K562 (cell line): Measurements from ENCODE around the gene MINK1. TPM values are rescaled to one million over a fixed set of nuclear protein-coding genes. Genes with fewer than 3 reads are reported as not detected.
"Not testable (repeated sequence)": the region's sequence is repeated elsewhere in the genome, so short reads cannot be mapped to it uniquely, and the experiment has no call there.

Experiments used
- ATAC-seq: fragments of 200-7000 bp; cut with Tn5 transposase; 3 replicates; pipeline ENCODE4 v1.9.1; 2020; ENCODE audit warnings: moderate library complexity
- BruUV-seq: library from RNA; stranded (reverse); fragments of 400-500 nt; replicated peaks from 2 replicates; lab custom pipeline; 2021; lab: Mats Ljungman, UMichigan
- CTCF ChIA-PET: fragments of 300-600 bp; formaldehyde crosslinking; extraction: SDS; loops from one replicate; lab custom pipeline; 2021; ENCODE audit warnings: low intra/inter-chr PET ratio; lab: Yijun Ruan, JAX
- POLR2A ChIA-PET: fragments of 300-600, 350-650 bp; sonication (Branson Sonifier 250); formaldehyde crosslinking; extraction: SDS; loops from one replicate; lab custom pipeline; 2021; ENCODE audit warnings: antibody characterized with exemption, inconsistent platforms; lab: Yijun Ruan, JAX
- DNase-seq, 4 experiments: peaks; one replicate each; pipeline versions ENCODE4 v3.0.0 to v3.0.0-alpha.2; 2011 to 2018; ENCODE audit warnings: low spot score in 3 of 4, mixed read lengths in 3 of 4; ENCODE audit errors: extremely low read depth in 1 of 4
- FAIRE-seq: peaks from 2 replicates; lab custom pipeline; 2011; peaks lifted over from hg19 to GRCh38; lab: Jason Lieb, UNC
- H2AFZ ChIP-seq: 2 replicates; pipeline ENCODE4 v1.6.0; 2011; ENCODE audit warnings: low read depth, low read length, control low read depth, inconsistent platforms
- H3K27ac ChIP-seq: fragments of 200-600 bp; 3 replicates; pipeline ENCODE4 v1.8.0; 2011; ENCODE audit warnings: low read depth, mild to moderate bottlenecking, control low read depth, inconsistent platforms, low read length, moderate library complexity, mixed read lengths; ENCODE audit errors: extremely low read depth
- H3K27me3 ChIP-seq, 2 experiments: fragments of 300-600 bp in 1 of 2; 2 replicates in 1 of 2; 3 replicates in 1 of 2; pipeline versions ENCODE4 v1.6.0 to v1.8.0; 2011; ENCODE audit warnings: inconsistent platforms in 2 of 2, low read length in 2 of 2, mild to moderate bottlenecking in 1 of 2, mixed read lengths in 1 of 2, moderate library complexity in 1 of 2; ENCODE audit not compliant: control insufficient read depth in 2 of 2, insufficient read depth in 2 of 2
- H3K36me3 ChIP-seq: fragments of 300-600 bp; 3 replicates; pipeline ENCODE4 v1.8.0; 2011; ENCODE audit warnings: mild to moderate bottlenecking, low read length, inconsistent platforms; ENCODE audit not compliant: control insufficient read depth, insufficient read depth
- H3K4me1 ChIP-seq, 2 experiments: fragments of 200-600 bp in 1 of 2; replicated peaks in 1 of 2; 2 replicates in 1 of 2; 3 replicates in 1 of 2; pipeline versions ENCODE4 v1.5.1 to v1.8.0; 2011; ENCODE audit warnings: inconsistent platforms in 2 of 2, low read length in 2 of 2, mild to moderate bottlenecking in 1 of 2, mixed read lengths in 1 of 2, moderate library complexity in 1 of 2; ENCODE audit not compliant: control insufficient read depth in 2 of 2, insufficient read depth in 2 of 2
- H3K4me2 ChIP-seq: 2 replicates; pipeline ENCODE4 v1.6.1; 2011; ENCODE audit warnings: low read length, control low read depth, inconsistent platforms, mixed read lengths; ENCODE audit not compliant: insufficient read depth
- H3K4me3 ChIP-seq: fragments of 200-600 bp; sonication (generic), shearing (Covaris generic); 2 replicates; pipeline ENCODE4 v1.5.1; 2016; ENCODE audit warnings: control low read depth, inconsistent platforms
- H3K79me2 ChIP-seq: fragments of 200-600 bp; 3 replicates; pipeline ENCODE4 v1.8.0; 2011; ENCODE audit warnings: low read length, inconsistent platforms; ENCODE audit not compliant: control insufficient read depth, insufficient read depth
- H3K9ac ChIP-seq, 2 experiments: 2 replicates each; pipeline versions ENCODE4 v1.6.0 to v1.6.1; 2011; ENCODE audit warnings: low read depth in 2 of 2, low read length in 2 of 2, control low read depth in 1 of 2, inconsistent platforms in 1 of 2, mild to moderate bottlenecking in 1 of 2, mixed read lengths in 1 of 2; ENCODE audit not compliant: insufficient read depth in 1 of 2
- H3K9me1 ChIP-seq: one replicate; pipeline ENCODE4 v1.6.0; 2011; ENCODE audit warnings: inconsistent platforms, mild to moderate bottlenecking, low read length, moderate library complexity; ENCODE audit not compliant: control insufficient read depth, insufficient read depth
- H3K9me3 ChIP-seq: replicated peaks from 2 replicates; pipeline ENCODE4 v1.5.1; 2011; ENCODE audit warnings: low read depth, low read length, inconsistent platforms; ENCODE audit not compliant: control insufficient read depth, insufficient read depth
- H4K20me1 ChIP-seq: replicated peaks from 2 replicates; pipeline ENCODE4 v1.6.1; 2011; ENCODE audit warnings: low read length, inconsistent platforms, mixed read lengths; ENCODE audit not compliant: control insufficient read depth, insufficient read depth
- EWSR1 ChIP-seq: fragments of 450-650 bp; IDR thresholded peaks from 2 replicates; pipeline ENCODE4 v1.6.1; 2018; ENCODE audit warnings: borderline replicate concordance, mild to moderate bottlenecking, low read depth, moderate library complexity; ENCODE audit not compliant: partially characterized antibody
- FOXJ3 ChIP-seq: sonication (generic); formaldehyde crosslinking; IDR thresholded peaks from 2 replicates; pipeline ENCODE4 v1.4.0; 2020; ENCODE audit warnings: mild to moderate bottlenecking, missing genetic modification reagents
- NFIC ChIP-seq: fragments of 450-650 bp; IDR thresholded peaks from 2 replicates; pipeline ENCODE4 v1.6.1; 2017; ENCODE audit warnings: mild to moderate bottlenecking, inconsistent platforms
- PPARD ChIP-seq: fragments of 250-450 bp; sonication (Bioruptor Pico); IDR thresholded peaks from 2 replicates; pipeline ENCODE4 v1.8.0; 2022; ENCODE audit warnings: inconsistent platforms, mild to moderate bottlenecking, moderate library complexity
- WGBS: fragments of 100-300 bp; shearing (Covaris generic); methylation state at CpG from one replicate; pipeline ENCODE4 v1.1.6; 2016; ENCODE audit warnings: low coverage, mixed read lengths; ENCODE audit not compliant: insufficient coverage; ENCODE audit errors: missing lambda C conversion rate; 5-methylcytosine and 5-hydroxymethylcytosine counted together
- in situ Hi-C: fragments of 300-500 bp; cut with MboI; formaldehyde crosslinking; loops from 4 replicates; pipeline ENCODE4 v1.15.0; 2018; ENCODE audit warnings: inconsistent platforms, mixed read lengths
- intact Hi-C: fragments of 100-400 bp; cut with micrococcal nuclease; formaldehyde crosslinking; loops from 2 replicates; pipeline ENCODE4 v1.14.2; 2022
- polyA plus RNA-seq, 8 experiments: library from polyadenylated mRNA; depleted of rRNA in 4 of 8; stranded (reverse) in 5 of 8; unstranded in 3 of 8; fragments of >200 nt; fragmentation: Nextera tagmentation in 2 of 8; fragmentation: Illumina TruSeq in 1 of 8; extraction: Ambion mirVana in 2 of 8; extraction: Trizol in 1 of 8; gene quantifications; 2 replicates each; pipeline versions ENCODE4 v1.2.1 to v1.2.3, GENCODE V29; 2011 to 2014; ENCODE audit warnings: inconsistent platforms in 1 of 8, missing spikeins in 1 of 8
- total RNA-seq, 7 experiments: library from RNA; depleted of rRNA in 6 of 7; stranded (reverse); fragments of >200 nt in 6 of 7; fragmentation: Illumina TruSeq in 2 of 7; extraction: Trizol in 2 of 7; gene quantifications; 2 replicates each; pipeline versions ENCODE4 v1.2.1 to v1.2.3, GENCODE V29; 2011 to 2021; ENCODE audit warnings: low replicate concordance in 1 of 7

The MINK1 gene
- total and polyA plus RNA-seq, 9 of the 15 experiments (the other 6 are each of a cell fraction or from before 2014, with no cell fraction given) = 0.11 to 54.2 (median 14.9) TPM

GRCh38 chr17:4863321-4863720 is 30.2 kb downstream of the MINK1 start:
- Histone ChIP-seq H2AFZ (no peak overlapping the region), H3K4me1 (no peaks in the 10 kb centered on the region; a peak in 1 of 5 replicates), H4K20me1 (no peaks in the 10 kb centered on the region), H3K27me3 (no peaks in the 10 kb centered on the region), H3K79me2 (peaks cover 8% of the 10 kb centered on the region; the same call in 1 of the 3 replicates), H3K27ac (no peak overlapping the region), H3K9me1 (no peaks in the 10 kb centered on the region), H3K9ac (no peak overlapping the region), H3K4me2 (no peak overlapping the region), H3K4me3 (no peak overlapping the region), H3K36me3 (peaks cover 19% of the 10 kb centered on the region; the same call in 2 of the 3 replicates), H3K9me3 (no peaks in the 10 kb centered on the region)
- BruUV-seq = no TSS peak
- intact Hi-C loops (no loop called here), in situ Hi-C loops (no loop called here)
- CTCF ChIA-PET = no interaction called here
- FAIRE-seq (no peak), ATAC-seq (no peak), DNase-seq (no peak)
- no CpG with 5 or more reads among the region's 1 CpG for WGBS
- POLR2A ChIA-PET = interaction anchor here (0.6 to 0.7 kb wide), 2 partner anchors 12 to 74 kb away, joined by 3 read pairs; partner anchors contain the start of gene GLTPD2
- no peak for TF ChIP-seq FOXJ3 (CRISPR knock-in tag)
- no peak for TF ChIP-seq EWSR1
- no peak for TF ChIP-seq PPARD

- H3K9me3 ChIP-seq, CTCF ChIA-PET, H3K4me2 ChIP-seq, H3K4me1 ChIP-seq, H3K9ac ChIP-seq, ATAC-seq, FAIRE-seq, H3K27ac ChIP-seq, DNase-seq, H4K20me1 ChIP-seq, H2AFZ ChIP-seq, H3K27me3 ChIP-seq, H3K79me2 ChIP-seq, in situ Hi-C loops, H3K4me3 ChIP-seq, H3K9me1 ChIP-seq, intact Hi-C loops, H3K36me3 ChIP-seq, BruUV-seq: not testable (repeated sequence)
- peak; percentile 61 for TF ChIP-seq NFIC
- POLR2A ChIA-PET = interaction anchor here (0.6 to 1.2 kb wide), 2 partner anchors 10 to 561 kb away, joined by 3 read pairs; no protein-coding TSS in a partner anchor
- 77% methylated on average over 5 of the region's 5 CpGs for WGBS
Observed at GRCh38 chr17:4867535-4867934, 34.4 kb downstream of the MINK1 start.

GRCh38 chr17:4869058-4869998 is 36.2 kb downstream of the MINK1 start:
- H3K4me2 ChIP-seq, intact Hi-C loops, H3K27me3 ChIP-seq, CTCF ChIA-PET, H2AFZ ChIP-seq, H3K79me2 ChIP-seq, H3K4me3 ChIP-seq, H3K4me1 ChIP-seq, BruUV-seq, H3K9ac ChIP-seq, H3K36me3 ChIP-seq, in situ Hi-C loops, H3K9me3 ChIP-seq, H4K20me1 ChIP-seq, H3K9me1 ChIP-seq, FAIRE-seq, DNase-seq, ATAC-seq, H3K27ac ChIP-seq: not testable (repeated sequence)
- POLR2A ChIA-PET = interaction anchor here (0.6 kb wide), 1 partner anchor 90 kb away, joined by 3 read pairs; no protein-coding TSS in a partner anchor
- 93% methylated on average over 13 of the region's 22 CpGs for WGBS
